Uterus (tissue), 4 donors: ENCODE data around the gene FRK. TPM values are rescaled to one million over a fixed set of nuclear protein-coding genes. Genes with fewer than 3 reads are reported as not detected.

ENCODE experiments used
- DNase-seq, 2 donors: peaks; one replicate each; pipeline ENCODE4 v3.0.0-alpha.2; 2019 to 2020
- H3K27ac ChIP-seq, 2 donors: fragments of 200-600 bp; sonication (generic); 1 replicate in 1 of 2; 2 replicates in 1 of 2; pipeline ENCODE4 v1.5.1; 2016 to 2018
- H3K27me3 ChIP-seq, 2 donors: fragments of 200-600 bp; sonication (generic); one replicate each; pipeline ENCODE4 v1.5.1; 2018 to 2019; ENCODE audit warnings: control low read depth in 1 of 2
- H3K36me3 ChIP-seq, 2 donors: fragments of 200-600 bp; sonication (generic); one replicate each; pipeline ENCODE4 v1.5.1; 2019; ENCODE audit warnings: control low read depth in 1 of 2
- H3K4me1 ChIP-seq, 2 donors: fragments of 200-600 bp; sonication (generic); one replicate each; pipeline ENCODE4 v1.5.1; 2018 to 2019; ENCODE audit warnings: control low read depth in 1 of 2
- H3K4me3 ChIP-seq, 2 donors: fragments of 200-600 bp; sonication (generic); 1 replicate in 1 of 2; 2 replicates in 1 of 2; pipeline ENCODE4 v1.5.1; 2018 to 2019; ENCODE audit warnings: mild to moderate bottlenecking in 1 of 2
- H3K9me3 ChIP-seq, 2 donors: fragments of 200-600 bp; sonication (generic); one replicate each; pipeline ENCODE4 v1.5.1; 2019; ENCODE audit warnings: control low read depth in 1 of 2
- CTCF ChIP-seq, 4 experiments: fragments of 200-600 bp in 2 of 4; fragments of 450-650 bp in 2 of 4; sonication (generic) in 2 of 4; IDR thresholded peaks; one replicate each; pipeline ENCODE4 v1.5.1; 2016 to 2019; ENCODE audit warnings: antibody characterized with exemption in 4 of 4, mild to moderate bottlenecking in 2 of 4, moderate library complexity in 1 of 4
- POLR2A ChIP-seq, 2 donors: fragments of 450-650 bp; IDR thresholded peaks; one replicate each; pipeline ENCODE4 v1.6.1; 2016; ENCODE audit warnings: antibody characterized with exemption in 2 of 2, mild to moderate bottlenecking in 1 of 2, moderate library complexity in 1 of 2
- intact Hi-C: fragments of 100-400 bp; cut with DNase I; formaldehyde crosslinking; loops from one replicate; pipeline ENCODE4 v1.15.1; 2023; ENCODE audit warnings: low total_unique reads
- total RNA-seq, 4 donors: library from RNA; depleted of rRNA in 3 of 4; stranded (reverse); fragments of >200 nt in 3 of 4; gene quantifications; one replicate each; pipeline versions ENCODE4 v1.1.0 to v1.2.4, GENCODE V29; 2014 to 2023
- donor health status: DM: yes; HTN: yes; CAD: no.

FRK gene
- total RNA-seq, 4 donors from 2014 or later: 1.8 to 8.2 (median 2.3) TPM

GRCh38 chr6:116041934-116042333, 18.8 kb downstream of the FRK start:
- no peak for TF ChIP-seq CTCF (IDR thresholded peaks at IDR 0.05)
- TF ChIP-seq POLR2A (IDR thresholded peaks at IDR 0.05): no peak
- no peaks in the 10 kb centered on the region for H3K36me3 ChIP-seq
- intact Hi-C loops: no loop called here
- H3K9me3 ChIP-seq: no peaks in the 10 kb centered on the region
- no peak overlapping the region for H3K4me3 ChIP-seq
- H3K4me1 ChIP-seq: no peaks in the 10 kb centered on the region
- H3K27ac ChIP-seq: no peak overlapping the region
- no peaks in the 10 kb centered on the region for H3K27me3 ChIP-seq
- no peak for DNase-seq

GRCh38 chr6:116040993-116041392, 19.7 kb downstream of the FRK start:
- no peaks in the 10 kb centered on the region for H3K36me3 ChIP-seq
- H3K27ac ChIP-seq: no peak overlapping the region
- no peak overlapping the region for H3K4me3 ChIP-seq
- no peaks in the 10 kb centered on the region for H3K9me3 ChIP-seq
- H3K27me3 ChIP-seq: no peaks in the 10 kb centered on the region
- no peak for TF ChIP-seq CTCF (IDR thresholded peaks at IDR 0.05)
- no peak for TF ChIP-seq POLR2A (IDR thresholded peaks at IDR 0.05)
- intact Hi-C loops: no loop called here
- no peak for DNase-seq
- H3K4me1 ChIP-seq: no peaks in the 10 kb centered on the region

- TF ChIP-seq CTCF (IDR thresholded peaks at IDR 0.05): no peak
- no peak for TF ChIP-seq POLR2A (IDR thresholded peaks at IDR 0.05)
- Histone ChIP-seq H3K4me1 (no peaks in the 10 kb centered on the region), H3K36me3 (no peaks in the 10 kb centered on the region), H3K27ac (no peak overlapping the region), H3K27me3 (no peaks in the 10 kb centered on the region), H3K4me3 (no peak overlapping the region), H3K9me3 (no peaks in the 10 kb centered on the region)
- no peak for DNase-seq
- intact Hi-C loops: no loop called here
These were observed 23.8 kb downstream of the FRK start for GRCh38 chr6:116036885-116037284.

GRCh38 chr6:116036075-116036773, 24.5 kb downstream of the FRK start:
- no peak for TF ChIP-seq POLR2A (IDR thresholded peaks at IDR 0.05)
- no peak for TF ChIP-seq CTCF (IDR thresholded peaks at IDR 0.05)
- no peak for DNase-seq
- Histone ChIP-seq H3K4me1 (no peaks in the 10 kb centered on the region), H3K36me3 (no peaks in the 10 kb centered on the region), H3K27ac (no peak overlapping the region), H3K27me3 (no peaks in the 10 kb centered on the region), H3K4me3 (no peak overlapping the region), H3K9me3 (no peaks in the 10 kb centered on the region)
- intact Hi-C loops: no loop called here

- Histone ChIP-seq H3K4me3 (no peak overlapping the region), H3K27ac (no peak overlapping the region)
- TF ChIP-seq POLR2A (IDR thresholded peaks at IDR 0.05) (no peak), CTCF (IDR thresholded peaks at IDR 0.05) (no peak)
These were observed 25.1 kb downstream of the FRK start for GRCh38 chr6:116035616-116036015.

More at GRCh38 chr6:116035616-116036015, 25.1 kb downstream of the FRK start:
- DNase-seq: no peak
- Histone ChIP-seq H3K27me3 (no peaks in the 10 kb centered on the region), H3K9me3 (no peaks in the 10 kb centered on the region), H3K4me1 (no peaks in the 10 kb centered on the region), H3K36me3 (no peaks in the 10 kb centered on the region)
- intact Hi-C loops: no loop called here
